GM12865 (cell line): ENCODE data around the gene SLC46A2.

Experiments
- DNase-seq: peaks from one replicate; pipeline ENCODE4 v3.0.0; 2010; ENCODE audit warnings: low read depth
- H3K4me3 ChIP-seq: 2 replicates; pipeline ENCODE4 v1.5.1; 2011; ENCODE audit warnings: mild to moderate bottlenecking, low read depth, low read length, control low read depth
- CTCF ChIP-seq: IDR thresholded peaks from 2 replicates; pipeline ENCODE4 v1.5.1; 2011; ENCODE audit warnings: low read length, control low read depth, low read depth, inconsistent platforms; ENCODE audit not compliant: insufficient read depth; ENCODE audit errors: missing control alignments

The SLC46A2 gene

GRCh38 chr9:112839331-112839730 is 51.3 kb downstream of the SLC46A2 start:
- no peak for TF ChIP-seq CTCF
- H3K4me3 ChIP-seq, result no peak overlapping the region
- no peak for DNase-seq

- DNase-seq, result no peak
- no peak for TF ChIP-seq CTCF
- H3K4me3 ChIP-seq, result no peak overlapping the region
Observed at GRCh38 chr9:112838342-112838741, 52.3 kb downstream of the SLC46A2 start.

- no peak for DNase-seq
- no peak overlapping the region for H3K4me3 ChIP-seq
- TF ChIP-seq CTCF, result no peak
Observed at GRCh38 chr9:112836394-112836793, 54.3 kb downstream of the SLC46A2 start.

GRCh38 chr9:112833081-112833480 is 57.6 kb downstream of the SLC46A2 start:
- no peak for DNase-seq
- TF ChIP-seq CTCF, result no peak
- no peak overlapping the region for H3K4me3 ChIP-seq

- H3K4me3 ChIP-seq, result no peak overlapping the region
- DNase-seq, result no peak
- TF ChIP-seq CTCF, result no peak
Observed at GRCh38 chr9:112831969-112832368, 58.7 kb downstream of the SLC46A2 start.

- TF ChIP-seq CTCF, result no peak
- no peak for DNase-seq
- H3K4me3 ChIP-seq, result no peak overlapping the region
Observed at GRCh38 chr9:112831281-112831851, 59.3 kb downstream of the SLC46A2 start.
